Prostate gland (tissue), 2 donors: Measurements from ENCODE around the gene CDYL.

Source experiments
- CTCF ChIP-seq, 4 experiments: fragments of 200-600 bp in 2 of 4; fragments of 450-650 bp in 2 of 4; sonication (generic) in 2 of 4; IDR thresholded peaks; 1 replicate in 3 of 4; 2 replicates in 1 of 4; pipeline ENCODE4 v1.5.1; 2016 to 2019; ENCODE audit warnings: antibody characterized with exemption in 4 of 4, mild to moderate bottlenecking in 2 of 4, moderate library complexity in 2 of 4
- POLR2A ChIP-seq: fragments of 450-650 bp; IDR thresholded peaks from one replicate; pipeline ENCODE4 v1.6.1; 2016; ENCODE audit warnings: antibody characterized with exemption, mild to moderate bottlenecking
- POLR2AphosphoS5 ChIP-seq: sonication (generic); formaldehyde crosslinking; IDR thresholded peaks from one replicate; pipeline ENCODE4 v1.6.1; 2017; ENCODE audit warnings: antibody characterized with exemption

GRCh38 chr6:4928426-4928825 is 152.2 kb downstream of the CDYL start:
- no peak for TF ChIP-seq CTCF (IDR thresholded peaks at IDR 0.05)
- TF ChIP-seq POLR2AphosphoS5: no peak
- TF ChIP-seq POLR2A: no peak
